ENCODE results near the gene FGD1.
"Not testable (repeated sequence)": the region's sequence is repeated elsewhere in the genome, so short reads cannot be mapped to it uniquely, and the experiment has no call there.

Gene FGD1

GRCh38 chrX:54496517-54496852 lies 451 bp upstream of the FGD1 start:
- FAIRE-seq (no peak), DNase-seq (ENCODE audit: insufficient read length, low spot score) (no peak)
- TF ChIP-seq POLR2A (IDR thresholded peaks at IDR 0.05; ENCODE audit: low read depth, low read length) (no peak), TAF1 (IDR thresholded peaks at IDR 0.05; ENCODE audit: low read depth, low read length) (no peak), POLR2AphosphoS5 (IDR thresholded peaks at IDR 0.05; ENCODE audit: low read depth, low read length) (no peak), PAX5 (IDR thresholded peaks at IDR 0.05; ENCODE audit: insufficient read depth, low read length, severe bottlenecking) (no peak), SPI1 (IDR thresholded peaks at IDR 0.05; ENCODE audit: low read depth, low read length) (no peak), POU2F2 (IDR thresholded peaks at IDR 0.05; ENCODE audit: low read depth, low read length) (no peak)

- FAIRE-seq (no peak), DNase-seq (ENCODE audit: insufficient read length, low spot score) (no peak)
- TF ChIP-seq TAF1 (IDR thresholded peaks at IDR 0.05; ENCODE audit: low read depth, low read length) (no peak), PAX5 (IDR thresholded peaks at IDR 0.05; ENCODE audit: insufficient read depth, low read length, severe bottlenecking) (no peak), SPI1 (IDR thresholded peaks at IDR 0.05; ENCODE audit: low read depth, low read length) (no peak), POU2F2 (IDR thresholded peaks at IDR 0.05; ENCODE audit: low read depth, low read length) (no peak), POLR2AphosphoS5 (IDR thresholded peaks at IDR 0.05; ENCODE audit: low read depth, low read length) (no peak), POLR2A (IDR thresholded peaks at IDR 0.05; ENCODE audit: low read depth, low read length) (no peak)
These were observed 833 bp downstream of the FGD1 start for GRCh38 chrX:54494989-54495813.

- no peak for FAIRE-seq
These were observed 1.7 kb downstream of the FGD1 start for GRCh38 chrX:54494166-54494988.

GRCh38 chrX:54492340-54492739 lies 3.7 kb downstream of the FGD1 start:
- DNase-seq (ENCODE audit: insufficient read length, low spot score) (no peak), FAIRE-seq (no peak)
- TF ChIP-seq POLR2AphosphoS5 (IDR thresholded peaks at IDR 0.05; ENCODE audit: low read depth, low read length), result no peak
- TF ChIP-seq PAX5 (IDR thresholded peaks at IDR 0.05; ENCODE audit: insufficient read depth, low read length, severe bottlenecking), result no peak
- TF ChIP-seq POU2F2 (IDR thresholded peaks at IDR 0.05; ENCODE audit: low read depth, low read length), result no peak
- no peak for TF ChIP-seq POLR2A (IDR thresholded peaks at IDR 0.05; ENCODE audit: low read depth, low read length)
- TF ChIP-seq TAF1 (IDR thresholded peaks at IDR 0.05; ENCODE audit: low read depth, low read length), result no peak
- TF ChIP-seq SPI1 (IDR thresholded peaks at IDR 0.05; ENCODE audit: low read depth, low read length), result no peak

More at GRCh38 chrX:54494166-54494988, 1.7 kb downstream of the FGD1 start:
- TF ChIP-seq POLR2AphosphoS5 (IDR thresholded peaks at IDR 0.05; ENCODE audit: low read depth, low read length), result no peak
- TF ChIP-seq POLR2A (IDR thresholded peaks at IDR 0.05; ENCODE audit: low read depth, low read length), result no peak
- no peak for TF ChIP-seq POU2F2 (IDR thresholded peaks at IDR 0.05; ENCODE audit: low read depth, low read length)
- TF ChIP-seq SPI1 (IDR thresholded peaks at IDR 0.05; ENCODE audit: low read depth, low read length), result no peak
- TF ChIP-seq PAX5 (IDR thresholded peaks at IDR 0.05; ENCODE audit: insufficient read depth, low read length, severe bottlenecking), result no peak
- no peak for TF ChIP-seq TAF1 (IDR thresholded peaks at IDR 0.05; ENCODE audit: low read depth, low read length)
- no peak for DNase-seq (ENCODE audit: insufficient read length, low spot score)

GRCh38 chrX:54489819-54490218 lies 6.2 kb downstream of the FGD1 start:
- DNase-seq (ENCODE audit: insufficient read length, low spot score); FAIRE-seq: not testable (repeated sequence)

GRCh38 chrX:54484666-54485065 lies 11.4 kb downstream of the FGD1 start:
- FAIRE-seq, result no peak
- TF ChIP-seq SPI1 (IDR thresholded peaks at IDR 0.05; ENCODE audit: low read depth, low read length) (no peak), PAX5 (IDR thresholded peaks at IDR 0.05; ENCODE audit: insufficient read depth, low read length, severe bottlenecking) (no peak), POU2F2 (IDR thresholded peaks at IDR 0.05; ENCODE audit: low read depth, low read length) (no peak), TAF1 (IDR thresholded peaks at IDR 0.05; ENCODE audit: low read depth, low read length) (no peak), POLR2A (IDR thresholded peaks at IDR 0.05; ENCODE audit: low read depth, low read length) (no peak), POLR2AphosphoS5 (IDR thresholded peaks at IDR 0.05; ENCODE audit: low read depth, low read length) (no peak)
- DNase-seq (ENCODE audit: insufficient read length, low spot score), result no peak

- FAIRE-seq, result no peak
- TF ChIP-seq SPI1 (IDR thresholded peaks at IDR 0.05; ENCODE audit: low read depth, low read length) (no peak), POU2F2 (IDR thresholded peaks at IDR 0.05; ENCODE audit: low read depth, low read length) (no peak), POLR2A (IDR thresholded peaks at IDR 0.05; ENCODE audit: low read depth, low read length) (no peak), POLR2AphosphoS5 (IDR thresholded peaks at IDR 0.05; ENCODE audit: low read depth, low read length) (no peak), PAX5 (IDR thresholded peaks at IDR 0.05; ENCODE audit: insufficient read depth, low read length, severe bottlenecking) (no peak), TAF1 (IDR thresholded peaks at IDR 0.05; ENCODE audit: low read depth, low read length) (no peak)
These were observed 12.1 kb downstream of the FGD1 start for GRCh38 chrX:54483946-54484345.

GRCh38 chrX:54482839-54483593 lies 13.0 kb downstream of the FGD1 start:
- TF ChIP-seq POLR2AphosphoS5 (IDR thresholded peaks at IDR 0.05; ENCODE audit: low read depth, low read length), result no peak
- TF ChIP-seq SPI1 (IDR thresholded peaks at IDR 0.05; ENCODE audit: low read depth, low read length), result no peak
- TF ChIP-seq POLR2A (IDR thresholded peaks at IDR 0.05; ENCODE audit: low read depth, low read length), result no peak
- TF ChIP-seq POU2F2 (IDR thresholded peaks at IDR 0.05; ENCODE audit: low read depth, low read length), result no peak
- no peak for TF ChIP-seq PAX5 (IDR thresholded peaks at IDR 0.05; ENCODE audit: insufficient read depth, low read length, severe bottlenecking)
- TF ChIP-seq TAF1 (IDR thresholded peaks at IDR 0.05; ENCODE audit: low read depth, low read length), result no peak
- DNase-seq (ENCODE audit: insufficient read length, low spot score) (no peak), FAIRE-seq (no peak)

More at GRCh38 chrX:54483946-54484345, 12.1 kb downstream of the FGD1 start:
- DNase-seq (ENCODE audit: insufficient read length, low spot score), result no peak

Measured in GM12891 (cell line).